Neural crest cell (in vitro differentiated cells): ENCODE results near the gene SPRR2E. TPM values are rescaled to one million over a fixed set of nuclear protein-coding genes. Genes with fewer than 3 reads are reported as not detected.

Experiments
- DNase-seq: peaks from one replicate; pipeline ENCODE4 v3.0.0; 2021; ENCODE audit warnings: low read depth, mixed read lengths, low spot score
- H3K27ac Mint-ChIP-seq: one replicate; pipeline ENCODE4 v1.8.0; 2021; ENCODE audit warnings: mild to moderate bottlenecking, mixed read lengths; ENCODE audit not compliant: unreplicated experiment
- H3K27me3 Mint-ChIP-seq: 2 replicates; pipeline ENCODE4 v1.8.0; 2021; ENCODE audit warnings: low read depth, mild to moderate bottlenecking, mixed read lengths
- H3K36me3 Mint-ChIP-seq: 2 replicates; pipeline ENCODE4 v1.8.0; 2021; ENCODE audit warnings: low read depth, mild to moderate bottlenecking, mixed read lengths
- H3K4me1 Mint-ChIP-seq: 2 replicates; pipeline ENCODE4 v1.8.0; 2021; ENCODE audit warnings: mixed read lengths
- H3K4me3 Mint-ChIP-seq: one replicate; pipeline ENCODE4 v1.8.0; 2021; ENCODE audit warnings: mild to moderate bottlenecking, mixed read lengths
- H3K9me3 Mint-ChIP-seq: 2 replicates; pipeline ENCODE4 v1.8.0; 2021; ENCODE audit warnings: mixed read lengths
- CTCF ChIP-seq: fragments of 200-600 bp; sonication (generic); conservative IDR thresholded peaks from 2 replicates; pipeline ENCODE4 v1.5.0; 2021; ENCODE audit warnings: antibody characterized with exemption, mild to moderate bottlenecking
- total RNA-seq: library from RNA; stranded (reverse); gene quantifications from 2 replicates; pipeline ENCODE4 v1.2.1, GENCODE V29; 2021

Gene SPRR2E
- total RNA-seq, 1 donor from 2014 or later, result not detected

- TF ChIP-seq CTCF, result no peak
Observed at GRCh38 chr1:153081736-153082135, 12.6 kb downstream of the SPRR2E start.

GRCh38 chr1:153072806-153073726 is 21.3 kb downstream of the SPRR2E start:
- no peak for DNase-seq
- H3K36me3 Mint-ChIP-seq, result no peaks in the 10 kb centered on the region
- no peak overlapping the region for H3K27ac Mint-ChIP-seq
- H3K27me3 Mint-ChIP-seq, result peaks cover 22% of the 10 kb centered on the region
- H3K4me3 Mint-ChIP-seq, result no peak overlapping the region
- no peak for TF ChIP-seq CTCF
- H3K4me1 Mint-ChIP-seq, result no peaks in the 10 kb centered on the region
- no peaks in the 10 kb centered on the region for H3K9me3 Mint-ChIP-seq

More at GRCh38 chr1:153081736-153082135, 12.6 kb downstream of the SPRR2E start:
- DNase-seq, result no peak
- peaks cover 9% of the 10 kb centered on the region for H3K27me3 Mint-ChIP-seq
- H3K4me3 Mint-ChIP-seq, result no peak overlapping the region
- H3K36me3 Mint-ChIP-seq, result no peaks in the 10 kb centered on the region
- H3K4me1 Mint-ChIP-seq, result no peaks in the 10 kb centered on the region
- no peak overlapping the region for H3K27ac Mint-ChIP-seq
- H3K9me3 Mint-ChIP-seq, result peaks cover 4% of the 10 kb centered on the region

GRCh38 chr1:153071511-153071910 is 22.8 kb downstream of the SPRR2E start, which contains the start of gene SPRR2B:
Gene SPRR2B, minus strand, starts transcription at chr1:153071611. Its CDS starts 772 bp downstream, at chr1:153070839.
- DNase-seq, result no peak
- Mint-ChIP-seq H3K9me3 (no peaks in the 10 kb centered on the region), H3K36me3 (no peaks in the 10 kb centered on the region), H3K4me1 (no peaks in the 10 kb centered on the region), H3K4me3 (no peak within 1 kb of the TSS), H3K27ac (no peak within 1 kb of the TSS), H3K27me3 (peaks cover 30% of the 10 kb centered on the region)
- TF ChIP-seq CTCF, result no peak

GRCh38 chr1:153070243-153070642 is 24.1 kb downstream of the SPRR2E start:
- Mint-ChIP-seq H3K4me1 (no peaks in the 10 kb centered on the region), H3K27ac (no peak overlapping the region), H3K27me3 (peaks cover 39% of the 10 kb centered on the region), H3K36me3 (no peaks in the 10 kb centered on the region), H3K9me3 (no peaks in the 10 kb centered on the region), H3K4me3 (no peak overlapping the region)
- TF ChIP-seq CTCF, result no peak
- no peak for DNase-seq

GRCh38 chr1:153058826-153059784 is 35.2 kb downstream of the SPRR2E start:
- no peak for TF ChIP-seq CTCF
- DNase-seq, result no peak
- Mint-ChIP-seq H3K4me1 (no peaks in the 10 kb centered on the region), H3K36me3 (no peaks in the 10 kb centered on the region), H3K27ac (no peak overlapping the region), H3K4me3 (no peak overlapping the region), H3K9me3 (no peaks in the 10 kb centered on the region), H3K27me3 (peaks cover 52% of the 10 kb centered on the region)
